ENCODE results near the gene TMEM128. TPM values are rescaled to one million over a fixed set of nuclear protein-coding genes. Genes with fewer than 3 reads are reported as not detected.

The TMEM128 gene
- total and polyA plus RNA-seq, 2 donors (not counting 1 experiment from before 2014, with no cell fraction given) = 26.4 to 52.1 TPM

- no peak overlapping the region for H3K4me3 ChIP-seq (replicated peaks in 1 of 4; ENCODE audit: control extremely low read depth in 1 of 4, insufficient read depth in 1 of 4, low read depth in 3 of 4, low read length in 4 of 4)
- no peaks in the 10 kb centered on the region for H4K20me1 ChIP-seq (ENCODE audit: control insufficient read depth, extremely low read depth, insufficient read depth, low read length)
- H3K79me2 ChIP-seq (ENCODE audit: control insufficient read depth, insufficient read depth, low read length) = no peaks in the 10 kb centered on the region
- DNase-seq (ENCODE audit: low read depth in 2 of 2) = no peak
- no peak overlapping the region for H3K9ac ChIP-seq (ENCODE audit: insufficient read depth, low read length)
- TF ChIP-seq EZH2 (IDR thresholded peaks at IDR 0.05; ENCODE audit: low read length, missing control alignments) = no peak
- TF ChIP-seq CTCF (conservative IDR thresholded peaks at IDR 0.05 in 1 of 2, IDR thresholded peaks at IDR 0.05 in 1 of 2; ENCODE audit: low read depth in 1 of 2, low read length in 2 of 2) = no peak
- H3K36me3 ChIP-seq (ENCODE audit: control insufficient read depth, insufficient read depth, low read length) = no peaks in the 10 kb centered on the region
- H3K9me3 ChIP-seq (ENCODE audit: control insufficient read depth, insufficient read depth, low read depth, low read length) = no peaks in the 10 kb centered on the region
- no peaks in the 10 kb centered on the region for H3K27me3 ChIP-seq (ENCODE audit: control insufficient read depth, insufficient read depth, low read length)
- H2AFZ ChIP-seq (ENCODE audit: low read length) = no peak overlapping the region
- no peaks in the 10 kb centered on the region for H3K4me1 ChIP-seq (ENCODE audit: control insufficient read depth, extremely low read depth, insufficient read depth, low read length)
- no peak overlapping the region for H3K4me2 ChIP-seq (ENCODE audit: extremely low read depth, insufficient read depth, low read length)
- no peak overlapping the region for H3K27ac ChIP-seq (ENCODE audit: insufficient read depth, low read length)
Measured at GRCh38 chr4:4204401-4204745, 43.6 kb downstream of the TMEM128 start.

GRCh38 chr4:4203688-4204400 is 44.2 kb downstream of the TMEM128 start:
- Histone ChIP-seq H3K4me3 (replicated peaks in 1 of 4; ENCODE audit: control extremely low read depth in 1 of 4, insufficient read depth in 1 of 4, low read depth in 3 of 4, low read length in 4 of 4) (no peak overlapping the region), H3K79me2 (ENCODE audit: control insufficient read depth, insufficient read depth, low read length) (no peaks in the 10 kb centered on the region), H3K27me3 (ENCODE audit: control insufficient read depth, insufficient read depth, low read length) (no peaks in the 10 kb centered on the region), H3K4me1 (ENCODE audit: control insufficient read depth, extremely low read depth, insufficient read depth, low read length) (no peaks in the 10 kb centered on the region), H3K9ac (ENCODE audit: insufficient read depth, low read length) (no peak overlapping the region), H3K4me2 (ENCODE audit: extremely low read depth, insufficient read depth, low read length) (no peak overlapping the region), H2AFZ (ENCODE audit: low read length) (no peak overlapping the region), H3K9me3 (ENCODE audit: control insufficient read depth, insufficient read depth, low read depth, low read length) (no peaks in the 10 kb centered on the region), H3K27ac (ENCODE audit: insufficient read depth, low read length) (no peak overlapping the region), H3K36me3 (ENCODE audit: control insufficient read depth, insufficient read depth, low read length) (no peaks in the 10 kb centered on the region), H4K20me1 (ENCODE audit: control insufficient read depth, extremely low read depth, insufficient read depth, low read length) (no peaks in the 10 kb centered on the region)
- no peak for TF ChIP-seq EZH2 (IDR thresholded peaks at IDR 0.05; ENCODE audit: low read length, missing control alignments)
- no peak for TF ChIP-seq CTCF (conservative IDR thresholded peaks at IDR 0.05 in 1 of 2, IDR thresholded peaks at IDR 0.05 in 1 of 2; ENCODE audit: low read depth in 1 of 2, low read length in 2 of 2)
- DNase-seq (ENCODE audit: low read depth in 2 of 2) = no peak

- no peaks in the 10 kb centered on the region for H3K27me3 ChIP-seq (ENCODE audit: control insufficient read depth, insufficient read depth, low read length)
- TF ChIP-seq EZH2 (IDR thresholded peaks at IDR 0.05; ENCODE audit: low read length, missing control alignments) = no peak
- TF ChIP-seq CTCF (conservative IDR thresholded peaks at IDR 0.05 in 1 of 2, IDR thresholded peaks at IDR 0.05 in 1 of 2; ENCODE audit: low read depth in 1 of 2, low read length in 2 of 2) = no peak
Measured at GRCh38 chr4:4202510-4202909, 45.5 kb downstream of the TMEM128 start.

More at GRCh38 chr4:4202510-4202909, 45.5 kb downstream of the TMEM128 start:
- Histone ChIP-seq H3K4me1 (ENCODE audit: control insufficient read depth, extremely low read depth, insufficient read depth, low read length) (no peaks in the 10 kb centered on the region), H3K36me3 (ENCODE audit: control insufficient read depth, insufficient read depth, low read length) (no peaks in the 10 kb centered on the region), H3K9ac (ENCODE audit: insufficient read depth, low read length) (no peak overlapping the region), H3K4me2 (ENCODE audit: extremely low read depth, insufficient read depth, low read length) (no peak overlapping the region), H2AFZ (ENCODE audit: low read length) (no peak overlapping the region), H3K4me3 (replicated peaks in 1 of 4; ENCODE audit: control extremely low read depth in 1 of 4, insufficient read depth in 1 of 4, low read depth in 3 of 4, low read length in 4 of 4) (no peak overlapping the region), H3K79me2 (ENCODE audit: control insufficient read depth, insufficient read depth, low read length) (no peaks in the 10 kb centered on the region), H3K9me3 (ENCODE audit: control insufficient read depth, insufficient read depth, low read depth, low read length) (no peaks in the 10 kb centered on the region), H3K27ac (ENCODE audit: insufficient read depth, low read length) (no peak overlapping the region), H4K20me1 (ENCODE audit: control insufficient read depth, extremely low read depth, insufficient read depth, low read length) (no peaks in the 10 kb centered on the region)
- no peak for DNase-seq (ENCODE audit: low read depth in 2 of 2)

Data from fibroblast of lung (primary cell).